Tibial nerve (tissue), 4 donors: ENCODE results near the gene ZCCHC24.
"Not testable (repeated sequence)": the region's sequence is repeated elsewhere in the genome, so short reads cannot be mapped to it uniquely, and the experiment has no call there.

Source experiments
- EP300 ChIP-seq, 2 donors: sonication (generic); formaldehyde crosslinking; IDR thresholded peaks; one replicate each; pipeline ENCODE4 v1.6.1; 2017; ENCODE audit warnings: antibody characterized with exemption in 2 of 2, mild to moderate bottlenecking in 1 of 2
- TF ChIP-seq, protein P1 (sequence below), 5 experiments: fragments of 200-600 bp in 3 of 5; fragments of 450-650 bp in 2 of 5; sonication (generic) in 3 of 5; IDR thresholded peaks; one replicate each; pipeline ENCODE4 v1.5.1; 2016 to 2019; ENCODE audit warnings: antibody characterized with exemption in 5 of 5, mild to moderate bottlenecking in 3 of 5, moderate library complexity in 2 of 5

DNA sequence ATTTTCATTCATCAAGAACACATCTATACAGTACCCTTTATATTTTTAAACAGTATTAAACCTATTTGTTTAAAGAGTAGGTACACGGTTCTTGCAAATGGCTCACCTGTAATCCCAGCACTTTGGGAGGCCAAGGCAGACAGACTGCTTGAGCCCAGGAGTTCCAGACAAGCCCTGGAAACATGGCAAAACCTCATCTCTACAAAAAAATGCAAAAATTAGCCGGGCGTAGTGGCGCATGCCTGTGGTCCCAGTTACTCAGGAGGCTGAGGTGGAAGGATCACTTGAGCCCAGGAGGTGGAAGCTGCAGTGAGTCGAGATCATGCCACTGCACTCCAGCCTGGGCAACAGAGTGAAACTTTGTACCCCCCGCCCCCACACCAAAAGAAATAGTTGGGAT is 1.8 kb upstream of the ZCCHC24 start:
- TF ChIP-seq, protein P1, sequence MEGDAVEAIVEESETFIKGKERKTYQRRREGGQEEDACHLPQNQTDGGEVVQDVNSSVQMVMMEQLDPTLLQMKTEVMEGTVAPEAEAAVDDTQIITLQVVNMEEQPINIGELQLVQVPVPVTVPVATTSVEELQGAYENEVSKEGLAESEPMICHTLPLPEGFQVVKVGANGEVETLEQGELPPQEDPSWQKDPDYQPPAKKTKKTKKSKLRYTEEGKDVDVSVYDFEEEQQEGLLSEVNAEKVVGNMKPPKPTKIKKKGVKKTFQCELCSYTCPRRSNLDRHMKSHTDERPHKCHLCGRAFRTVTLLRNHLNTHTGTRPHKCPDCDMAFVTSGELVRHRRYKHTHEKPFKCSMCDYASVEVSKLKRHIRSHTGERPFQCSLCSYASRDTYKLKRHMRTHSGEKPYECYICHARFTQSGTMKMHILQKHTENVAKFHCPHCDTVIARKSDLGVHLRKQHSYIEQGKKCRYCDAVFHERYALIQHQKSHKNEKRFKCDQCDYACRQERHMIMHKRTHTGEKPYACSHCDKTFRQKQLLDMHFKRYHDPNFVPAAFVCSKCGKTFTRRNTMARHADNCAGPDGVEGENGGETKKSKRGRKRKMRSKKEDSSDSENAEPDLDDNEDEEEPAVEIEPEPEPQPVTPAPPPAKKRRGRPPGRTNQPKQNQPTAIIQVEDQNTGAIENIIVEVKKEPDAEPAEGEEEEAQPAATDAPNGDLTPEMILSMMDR (IDR thresholded peaks at IDR 0.05) = not testable (repeated sequence)
- not testable (repeated sequence) for TF ChIP-seq EP300 (IDR thresholded peaks at IDR 0.05)
